8988T (cell line): ENCODE measurements around the gene C16orf54.
"Not testable (repeated sequence)": the region's sequence is repeated elsewhere in the genome, so short reads cannot be mapped to it uniquely, and the experiment has no call there.

ENCODE experiments used
- DNase-seq: peaks from one replicate; pipeline ENCODE4 v3.0.0; 2011

Gene C16orf54

GRCh38 chr16:29767062-29767461 lies 21.3 kb upstream of the C16orf54 start:
- DNase-seq: no peak

- DNase-seq: no peak
Measured at GRCh38 chr16:29766571-29766970, 20.8 kb upstream of the C16orf54 start.

GRCh38 chr16:29765167-29766032 lies 19.6 kb upstream of the C16orf54 start:
- DNase-seq: no peak

GRCh38 chr16:29763326-29763725 lies 17.5 kb upstream of the C16orf54 start:
- DNase-seq: no peak

- DNase-seq: no peak
Measured at GRCh38 chr16:29761882-29762281, 16.1 kb upstream of the C16orf54 start.

- DNase-seq: not testable (repeated sequence)
Measured at GRCh38 chr16:29761280-29761651, 15.5 kb upstream of the C16orf54 start.

- no peak for DNase-seq
Measured at GRCh38 chr16:29760567-29761279, 14.9 kb upstream of the C16orf54 start.

- no peak for DNase-seq
Measured at GRCh38 chr16:29757950-29758466, 12.2 kb upstream of the C16orf54 start.

- DNase-seq: not testable (repeated sequence)
Measured at GRCh38 chr16:29757086-29757485, 11.3 kb upstream of the C16orf54 start.

GRCh38 chr16:29756654-29757053 lies 10.9 kb upstream of the C16orf54 start:
- DNase-seq: no peak

- DNase-seq: no peak
Measured at GRCh38 chr16:29753516-29753915, 7.7 kb upstream of the C16orf54 start.

- not testable (repeated sequence) for DNase-seq
Measured at GRCh38 chr16:29748760-29749149, 3.0 kb upstream of the C16orf54 start.

- DNase-seq: no peak
Measured at GRCh38 chr16:29747947-29748759, 2.4 kb upstream of the C16orf54 start.

- DNase-seq: not testable (repeated sequence)
Measured at GRCh38 chr16:29746518-29746917, 728 bp upstream of the C16orf54 start.

- DNase-seq: no peak
Measured at GRCh38 chr16:29745121-29745852, 503 bp downstream of the C16orf54 start.

- DNase-seq: no peak
Measured at GRCh38 chr16:29744541-29745101, 1.2 kb downstream of the C16orf54 start.

- no peak for DNase-seq
Measured at GRCh38 chr16:29743827-29744531, 1.8 kb downstream of the C16orf54 start.

- no peak for DNase-seq
Measured at GRCh38 chr16:29743475-29743826, 2.3 kb downstream of the C16orf54 start.

- no peak for DNase-seq
Measured at GRCh38 chr16:29742683-29743275, 3.0 kb downstream of the C16orf54 start.

GRCh38 chr16:29740630-29741015 lies 5.2 kb downstream of the C16orf54 start:
- DNase-seq: not testable (repeated sequence)
